ENCODE data around the gene C14orf132. TPM values are rescaled to one million over a fixed set of nuclear protein-coding genes. Genes with fewer than 3 reads are reported as not detected.

The C14orf132 gene
- total and polyA plus RNA-seq, 2 of the 4 experiments (the other 2 are of a cell fraction) = 6.3 to 13.5 TPM

DNA sequence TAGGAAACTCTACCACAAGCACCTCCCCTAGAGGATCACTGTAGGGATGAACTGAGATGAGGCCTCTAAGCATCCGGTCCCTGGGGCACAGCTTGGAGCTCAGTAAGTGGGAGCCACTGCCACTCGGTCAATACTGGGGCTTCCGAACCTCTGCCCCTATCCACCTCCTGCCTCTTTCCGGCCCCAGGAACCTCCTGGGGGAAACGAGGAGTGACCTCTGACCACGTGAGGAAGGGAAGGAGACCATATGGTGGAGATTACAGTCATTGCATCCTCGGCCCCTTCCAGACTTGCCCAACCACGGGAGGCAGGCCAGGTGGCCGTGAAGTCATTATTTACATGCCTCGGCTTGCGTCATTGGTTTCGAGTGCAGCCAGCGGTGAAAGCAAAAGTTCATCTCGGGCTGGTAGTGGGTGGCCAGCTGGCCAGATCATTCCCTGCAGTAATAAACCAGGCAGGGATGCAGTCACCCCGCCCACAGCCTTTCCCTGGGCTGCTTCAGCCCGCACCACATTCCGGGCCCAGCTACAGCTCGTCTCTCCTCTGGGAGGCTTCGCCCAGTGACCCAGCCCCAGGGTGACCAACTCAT is 65.4 kb downstream of the C14orf132 start:
- ATAC-seq (ENCODE audit: low read depth) (peak; percentile 89), DNase-seq (peak; percentile 100)
- peak overlapping the region; percentile 63 for H3K9ac ChIP-seq (ENCODE audit: low read depth, low read length)
- H3K4me3 ChIP-seq (ENCODE audit: insufficient read depth, low read depth, low read length) = no peak overlapping the region
- no peaks in the 10 kb centered on the region for H4K20me1 ChIP-seq (ENCODE audit: insufficient read depth, low read length)
- BruUV-seq (replicated peaks) = no TSS peak
- H3K36me3 ChIP-seq (ENCODE audit: control insufficient read depth, insufficient read depth, low read length) = no peaks in the 10 kb centered on the region
- peak overlapping the region; percentile 90 for H2AFZ ChIP-seq (replicated peaks; ENCODE audit: low read length, poor library complexity)
- H4K8ac ChIP-seq (ENCODE audit: low read depth in 2 of 2, low read length in 2 of 2) = peak overlapping the region; percentile 84 to 97
- H3K27me3 ChIP-seq (ENCODE audit: control insufficient read depth, insufficient read depth, low read length) = no peaks in the 10 kb centered on the region
- H3K14ac ChIP-seq (replicated peaks; ENCODE audit: low read depth, low read length) = peak overlapping the region; percentile 99
- peak overlapping the region; percentile 100 for H4K91ac ChIP-seq (ENCODE audit: insufficient read depth, low read depth, low read length)
- H3K56ac ChIP-seq (ENCODE audit: extremely low read depth, insufficient read depth, low read length) = peak overlapping the region; percentile 97
- H3K4me2 ChIP-seq (ENCODE audit: low read depth, low read length) = no peak overlapping the region
- peak overlapping the region; percentile 94 for H3K27ac ChIP-seq (ENCODE audit: insufficient read depth, low read length)
- H2BK20ac ChIP-seq (ENCODE audit: low read depth, low read length) = peak overlapping the region; percentile 99
- peak overlapping the region; percentile 100 for H2AK5ac ChIP-seq (ENCODE audit: low read depth, low read length)
- 0% methylated on average over 2 of the region's 19 CpGs; no CpG with 5 or more reads in 1 of the 2 experiments for WGBS, 2 experiments (ENCODE audit: extremely low coverage in 2 of 2, insufficient read length in 1 of 2)
- ChIA-PET CTCF (interaction anchor here (0.7 to 1.2 kb wide), 3 partner anchors 10 to 171 kb away, joined by 3 to 4 read pairs (median 3); no protein-coding TSS in a partner anchor), POLR2A (ENCODE audit: unreplicated experiment) (interaction anchor here (0.9 to 2.4 kb wide), 7 partner anchors 18 to 170 kb away, joined by 3 to 10 read pairs (median 5); partner anchors contain the start of genes BDKRB1 and BDKRB2)
- peaks cover 26% of the 10 kb centered on the region for H3K9me1 ChIP-seq (ENCODE audit: insufficient read depth, low read length)
- peaks cover 19% of the 10 kb centered on the region for H3K4me1 ChIP-seq (ENCODE audit: control insufficient read depth, insufficient read depth, low read length)
- dilution Hi-C loops (cut with HindIII; ENCODE audit: low sequenced_read_pairs, unreplicated experiment) = no loop called here
- no peaks in the 10 kb centered on the region for H3K9me3 ChIP-seq (ENCODE audit: control insufficient read depth, insufficient read depth, low read length)
- peak overlapping the region; percentile 95 for H3K23ac ChIP-seq (ENCODE audit: low read depth, low read length)
- peak overlapping the region; percentile 89 for H4K5ac ChIP-seq (ENCODE audit: low read depth, low read length)
- H3K18ac ChIP-seq (ENCODE audit: low read depth, low read length) = peak overlapping the region; percentile 88
- peak overlapping the region; percentile 100 for H2BK15ac ChIP-seq (ENCODE audit: low read depth, low read length)
- H2BK120ac ChIP-seq (ENCODE audit: low read depth, low read length) = peak overlapping the region; percentile 100
- H3K79me1 ChIP-seq (ENCODE audit: low read depth in 1 of 2, low read length in 2 of 2) = peaks cover 0 to 35% of the 10 kb centered on the region in 2 experiments; a peak in 2 of 4 replicates
- H2AK9ac ChIP-seq (replicated peaks; ENCODE audit: low read depth, low read length, poor library complexity) = peak overlapping the region; percentile 97
- peak overlapping the region; percentile 100 for H3K4ac ChIP-seq (ENCODE audit: low read depth, low read length)
- in situ Hi-C loops (cut with MboI; ENCODE audit: low sequenced_read_pairs) = loop anchor here (5.0 kb wide), 2 partner anchors 98 to 168 kb away; partner anchors contain the start of gene BDKRB2
- peak overlapping the region; percentile 97 for H2BK5ac ChIP-seq (ENCODE audit: low read depth, low read length, poor library complexity, severe bottlenecking)
- intact Hi-C loops (cut with micrococcal nuclease) = loop anchor here (1.0 to 10.0 kb wide), 7 partner anchors 18 to 400 kb away; partner anchors contain the start of genes BDKRB1, BDKRB2 and PAPOLA
- peak; percentile 59; the same call in 1 of the 2 replicates for TF ChIP-seq NFE2L2 (IDR thresholded peaks at IDR 0.05; ENCODE audit: low read depth, low read length)
- peak; percentile 88 for TF ChIP-seq BHLHE40 (IDR thresholded peaks at IDR 0.05; ENCODE audit: low read depth, low read length)
- TF ChIP-seq RCOR1 (IDR thresholded peaks at IDR 0.05; ENCODE audit: insufficient replicate concordance, low read length) = peak; percentile 95
- TF ChIP-seq CHD1 (IDR thresholded peaks at IDR 0.05; ENCODE audit: low read depth, low read length) = no peak; the same call in 1 of the 2 replicates
- TF ChIP-seq RFX5 (IDR thresholded peaks at IDR 0.05; ENCODE audit: low read depth, low read length) = no peak
- TF ChIP-seq, protein P1, sequence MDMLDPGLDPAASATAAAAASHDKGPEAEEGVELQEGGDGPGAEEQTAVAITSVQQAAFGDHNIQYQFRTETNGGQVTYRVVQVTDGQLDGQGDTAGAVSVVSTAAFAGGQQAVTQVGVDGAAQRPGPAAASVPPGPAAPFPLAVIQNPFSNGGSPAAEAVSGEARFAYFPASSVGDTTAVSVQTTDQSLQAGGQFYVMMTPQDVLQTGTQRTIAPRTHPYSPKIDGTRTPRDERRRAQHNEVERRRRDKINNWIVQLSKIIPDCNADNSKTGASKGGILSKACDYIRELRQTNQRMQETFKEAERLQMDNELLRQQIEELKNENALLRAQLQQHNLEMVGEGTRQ (IDR thresholded peaks at IDR 0.05; ENCODE audit: low read depth, low read length) = peak; percentile 94
- 0 out of 2 replicates have a peak, but pooled peaks have one; percentile 40 for TF ChIP-seq MXI1 (IDR thresholded peaks at IDR 0.05; ENCODE audit: borderline replicate concordance, low read depth, low read length)
- TF ChIP-seq RAD21 (IDR thresholded peaks at IDR 0.05; ENCODE audit: low read length) = peak; percentile 57
- peak; percentile 94 for TF ChIP-seq FOS (IDR thresholded peaks at IDR 0.05; ENCODE audit: low read depth, low read length)
- peak; percentile 47; the same call in 1 of the 2 replicates for TF ChIP-seq SMC3 (IDR thresholded peaks at IDR 0.05; ENCODE audit: low read depth, low read length)
- peak; percentile 89 for TF ChIP-seq MAZ (IDR thresholded peaks at IDR 0.05; ENCODE audit: borderline replicate concordance, low read depth, low read length)
- TF ChIP-seq MAFK (IDR thresholded peaks at IDR 0.05; ENCODE audit: low read depth, low read length) = no peak
- TF ChIP-seq POLR2A (IDR thresholded peaks at IDR 0.05; ENCODE audit: low read depth, low read length) = peak; percentile 81
- TF ChIP-seq, protein P2, sequence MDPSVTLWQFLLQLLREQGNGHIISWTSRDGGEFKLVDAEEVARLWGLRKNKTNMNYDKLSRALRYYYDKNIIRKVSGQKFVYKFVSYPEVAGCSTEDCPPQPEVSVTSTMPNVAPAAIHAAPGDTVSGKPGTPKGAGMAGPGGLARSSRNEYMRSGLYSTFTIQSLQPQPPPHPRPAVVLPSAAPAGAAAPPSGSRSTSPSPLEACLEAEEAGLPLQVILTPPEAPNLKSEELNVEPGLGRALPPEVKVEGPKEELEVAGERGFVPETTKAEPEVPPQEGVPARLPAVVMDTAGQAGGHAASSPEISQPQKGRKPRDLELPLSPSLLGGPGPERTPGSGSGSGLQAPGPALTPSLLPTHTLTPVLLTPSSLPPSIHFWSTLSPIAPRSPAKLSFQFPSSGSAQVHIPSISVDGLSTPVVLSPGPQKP (IDR thresholded peaks at IDR 0.05; ENCODE audit: borderline replicate concordance, low read depth, low read length) = no peak
